ENCODE data around the gene RASAL1.

DNA sequence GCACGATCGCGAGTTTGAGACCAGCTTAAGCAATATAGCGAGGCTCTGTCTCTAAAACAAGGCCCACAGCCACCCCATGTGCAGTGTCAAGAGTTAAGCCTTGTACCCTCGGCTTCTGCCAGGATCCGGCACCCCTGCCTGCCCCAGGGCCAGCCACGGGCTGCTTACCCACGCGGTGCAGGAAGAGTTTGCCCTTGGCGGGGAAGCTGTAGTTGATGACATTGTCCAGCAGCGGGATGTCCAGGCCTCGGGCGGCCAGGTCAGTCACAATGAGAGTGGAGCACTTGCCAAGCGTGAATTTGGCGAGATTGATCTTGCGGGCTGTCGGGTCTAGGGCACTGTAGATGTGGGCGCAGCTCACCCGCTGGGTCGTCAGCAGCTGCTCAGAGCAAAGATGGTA is 36.6 kb upstream of the RASAL1 start:
- TF ChIP-seq, protein P1, sequence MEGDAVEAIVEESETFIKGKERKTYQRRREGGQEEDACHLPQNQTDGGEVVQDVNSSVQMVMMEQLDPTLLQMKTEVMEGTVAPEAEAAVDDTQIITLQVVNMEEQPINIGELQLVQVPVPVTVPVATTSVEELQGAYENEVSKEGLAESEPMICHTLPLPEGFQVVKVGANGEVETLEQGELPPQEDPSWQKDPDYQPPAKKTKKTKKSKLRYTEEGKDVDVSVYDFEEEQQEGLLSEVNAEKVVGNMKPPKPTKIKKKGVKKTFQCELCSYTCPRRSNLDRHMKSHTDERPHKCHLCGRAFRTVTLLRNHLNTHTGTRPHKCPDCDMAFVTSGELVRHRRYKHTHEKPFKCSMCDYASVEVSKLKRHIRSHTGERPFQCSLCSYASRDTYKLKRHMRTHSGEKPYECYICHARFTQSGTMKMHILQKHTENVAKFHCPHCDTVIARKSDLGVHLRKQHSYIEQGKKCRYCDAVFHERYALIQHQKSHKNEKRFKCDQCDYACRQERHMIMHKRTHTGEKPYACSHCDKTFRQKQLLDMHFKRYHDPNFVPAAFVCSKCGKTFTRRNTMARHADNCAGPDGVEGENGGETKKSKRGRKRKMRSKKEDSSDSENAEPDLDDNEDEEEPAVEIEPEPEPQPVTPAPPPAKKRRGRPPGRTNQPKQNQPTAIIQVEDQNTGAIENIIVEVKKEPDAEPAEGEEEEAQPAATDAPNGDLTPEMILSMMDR (conservative IDR thresholded peaks at IDR 0.05), result no peak
- TF ChIP-seq EZH2 (IDR thresholded peaks at IDR 0.05; ENCODE audit: low read depth), result no peak

Data from PC-9 (cell line).